ENCODE measurements around the gene RIPK3.
A peak's percentile ranks its signal among the peaks of the same experiment; 100 is the strongest.

Gene RIPK3

GRCh38 chr14:24353559-24354481 lies 14.0 kb upstream of the RIPK3 start:
- ATAC-seq, result no peak

GRCh38 chr14:24351517-24351916 lies 11.7 kb upstream of the RIPK3 start:
- ATAC-seq, result peak; percentile 84

More at GRCh38 chr14:24353559-24354481, 14.0 kb upstream of the RIPK3 start:
- no peak for TF ChIP-seq PATZ1 (CRISPR knock-in tag; IDR thresholded peaks at IDR 0.05; ENCODE audit: borderline replicate concordance)
- TF ChIP-seq ISL1 (CRISPR knock-in tag; IDR thresholded peaks at IDR 0.05), result no peak
- no peak for TF ChIP-seq ZNF70 (CRISPR knock-in tag; IDR thresholded peaks at IDR 0.05)
- no peak for TF ChIP-seq ESRRG (CRISPR knock-in tag; IDR thresholded peaks at IDR 0.05)
- TF ChIP-seq ZNF8 (CRISPR knock-in tag; IDR thresholded peaks at IDR 0.05), result no peak
- TF ChIP-seq SNAI2 (CRISPR knock-in tag; IDR thresholded peaks at IDR 0.05), result no peak
- no peak for TF ChIP-seq CSRNP3 (CRISPR knock-in tag; IDR thresholded peaks at IDR 0.05)
- no peak for TF ChIP-seq TCF4 (CRISPR knock-in tag; IDR thresholded peaks at IDR 0.05; ENCODE audit: borderline replicate concordance)
- TF ChIP-seq TOX (CRISPR knock-in tag; IDR thresholded peaks at IDR 0.05; ENCODE audit: borderline replicate concordance), result no peak
- no peak for TF ChIP-seq ZC3H10 (CRISPR knock-in tag; IDR thresholded peaks at IDR 0.05)
- no peak for TF ChIP-seq ZFP30 (CRISPR knock-in tag; IDR thresholded peaks at IDR 0.05)
- no peak for TF ChIP-seq PPARA (CRISPR knock-in tag; IDR thresholded peaks at IDR 0.05; ENCODE audit: borderline replicate concordance)
- TF ChIP-seq GLIS3 (CRISPR knock-in tag; IDR thresholded peaks at IDR 0.05), result no peak
- TF ChIP-seq ZNF565 (CRISPR knock-in tag; conservative IDR thresholded peaks at IDR 0.05; ENCODE audit: low read depth), result no peak
- TF ChIP-seq CREB5 (CRISPR knock-in tag; IDR thresholded peaks at IDR 0.05; ENCODE audit: low read depth), result no peak
- TF ChIP-seq BACH2 (CRISPR knock-in tag; IDR thresholded peaks at IDR 0.05; ENCODE audit: borderline replicate concordance), result no peak
- no peak for TF ChIP-seq RARB (CRISPR knock-in tag; IDR thresholded peaks at IDR 0.05)

GRCh38 chr14:24349742-24350141 lies 10.0 kb upstream of the RIPK3 start:
- TF ChIP-seq POU6F1 (CRISPR knock-in tag; IDR thresholded peaks at IDR 0.05; ENCODE audit: borderline replicate concordance, low read depth) (no peak), RARB (CRISPR knock-in tag; IDR thresholded peaks at IDR 0.05) (no peak), TSHZ2 (CRISPR knock-in tag; IDR thresholded peaks at IDR 0.05) (no peak), ESRRG (CRISPR knock-in tag; IDR thresholded peaks at IDR 0.05) (no peak), PPARA (CRISPR knock-in tag; IDR thresholded peaks at IDR 0.05; ENCODE audit: borderline replicate concordance) (no peak), ZFP3 (CRISPR knock-in tag; IDR thresholded peaks at IDR 0.05) (no peak), ISL1 (CRISPR knock-in tag; IDR thresholded peaks at IDR 0.05) (no peak)
- no peak for ATAC-seq

More at GRCh38 chr14:24351517-24351916, 11.7 kb upstream of the RIPK3 start:
- TF ChIP-seq ZFP30 (CRISPR knock-in tag; IDR thresholded peaks at IDR 0.05) (no peak), ZNF8 (CRISPR knock-in tag; IDR thresholded peaks at IDR 0.05) (no peak), RARB (CRISPR knock-in tag; IDR thresholded peaks at IDR 0.05) (no peak), SNAI2 (CRISPR knock-in tag; IDR thresholded peaks at IDR 0.05) (no peak), ZNF70 (CRISPR knock-in tag; IDR thresholded peaks at IDR 0.05) (no peak), OSR1 (CRISPR knock-in tag; IDR thresholded peaks at IDR 0.05) (no peak), ZC3H10 (CRISPR knock-in tag; IDR thresholded peaks at IDR 0.05) (no peak), PPARA (CRISPR knock-in tag; IDR thresholded peaks at IDR 0.05; ENCODE audit: borderline replicate concordance) (no peak), GLIS3 (CRISPR knock-in tag; IDR thresholded peaks at IDR 0.05) (no peak), TCF4 (CRISPR knock-in tag; IDR thresholded peaks at IDR 0.05; ENCODE audit: borderline replicate concordance) (no peak), PATZ1 (CRISPR knock-in tag; IDR thresholded peaks at IDR 0.05; ENCODE audit: borderline replicate concordance) (no peak), ZNF565 (CRISPR knock-in tag; conservative IDR thresholded peaks at IDR 0.05; ENCODE audit: low read depth) (no peak)
